ENCODE measurements around the gene CPTP. TPM values are rescaled to one million over a fixed set of nuclear protein-coding genes. Genes with fewer than 3 reads are reported as not detected.

CPTP gene
- total RNA-seq, 1 experiment from 2014 or later, result 52.2 TPM

Small RNA genes lying within 50 kb of the gene (microRNA-seq; reads per million reads assigned to microRNA genes)
- gene MIR6726 (ENCODE audit: unreplicated experiment), result not detected
- not detected for gene MIR6727 (ENCODE audit: unreplicated experiment)
- not detected for gene MIR6808 (ENCODE audit: unreplicated experiment)

Other genes with a start within 250 kb of the CPTP start
- gene C1orf159, start 208.7 kb upstream of the CPTP start, total RNA-seq (2021; ENCODE audit: unreplicated experiment), result 28.8 TPM
- gene TTLL10, start 150.9 kb upstream of the CPTP start, total RNA-seq (2021; ENCODE audit: unreplicated experiment), result not detected
- 4.3 TPM for gene TNFRSF18, start 118.2 kb upstream of the CPTP start, total RNA-seq (2021; ENCODE audit: unreplicated experiment)
- gene TNFRSF4, start 110.6 kb upstream of the CPTP start, total RNA-seq (2021; ENCODE audit: unreplicated experiment), result 0.62 TPM
- gene SDF4, start 92.8 kb upstream of the CPTP start, total RNA-seq (2021; ENCODE audit: unreplicated experiment), result 335 TPM
- gene B3GALT6, start 92.6 kb upstream of the CPTP start, total RNA-seq (2021; ENCODE audit: unreplicated experiment), result 46.4 TPM
- gene C1QTNF12, start 78.1 kb upstream of the CPTP start, total RNA-seq (2021; ENCODE audit: unreplicated experiment), result 41.4 TPM
- gene UBE2J2, start 50.9 kb upstream of the CPTP start, total RNA-seq (2021; ENCODE audit: unreplicated experiment), result 101 TPM
- 9.8 TPM for gene SCNN1D, start 44.4 kb upstream of the CPTP start, total RNA-seq (2021; ENCODE audit: unreplicated experiment)
- 30.7 TPM for gene ACAP3, start 16.9 kb upstream of the CPTP start, total RNA-seq (2021; ENCODE audit: unreplicated experiment)
- 46.9 TPM for gene PUSL1, start 16.2 kb upstream of the CPTP start, total RNA-seq (2021; ENCODE audit: unreplicated experiment)
- gene INTS11, start 142 bp upstream of the CPTP start, total RNA-seq (2021; ENCODE audit: unreplicated experiment), result 114 TPM
- 0.31 TPM for gene TAS1R3, start 6.5 kb downstream of the CPTP start, total RNA-seq (2021; ENCODE audit: unreplicated experiment)
- 144 TPM for gene DVL1, start 24.6 kb downstream of the CPTP start, total RNA-seq (2021; ENCODE audit: unreplicated experiment)
- gene MXRA8, start 33.8 kb downstream of the CPTP start, total RNA-seq (2021; ENCODE audit: unreplicated experiment), result 96.0 TPM
- gene AURKAIP1, start 50.4 kb downstream of the CPTP start, total RNA-seq (2021; ENCODE audit: unreplicated experiment), result 335 TPM
- 297 TPM for gene CCNL2, start 74.5 kb downstream of the CPTP start, total RNA-seq (2021; ENCODE audit: unreplicated experiment)
- gene MRPL20, start 82.5 kb downstream of the CPTP start, total RNA-seq (2021; ENCODE audit: unreplicated experiment), result 196 TPM
- gene ANKRD65, start 96.5 kb downstream of the CPTP start, total RNA-seq (2021; ENCODE audit: unreplicated experiment), result 1.9 TPM
- gene VWA1, start 110.9 kb downstream of the CPTP start, total RNA-seq (2021; ENCODE audit: unreplicated experiment), result 858 TPM
- 10.6 TPM for gene ATAD3C, start 124.9 kb downstream of the CPTP start, total RNA-seq (2021; ENCODE audit: unreplicated experiment)
- gene ATAD3B, start 147.0 kb downstream of the CPTP start, total RNA-seq (2021; ENCODE audit: unreplicated experiment), result 104 TPM
- gene ATAD3A, start 187.4 kb downstream of the CPTP start, total RNA-seq (2021; ENCODE audit: unreplicated experiment), result 57.5 TPM
- gene TMEM240, start 215.8 kb downstream of the CPTP start, total RNA-seq (2021; ENCODE audit: unreplicated experiment), result 4.1 TPM